Endothelial cell of umbilical vein (primary cell): Measurements from ENCODE around the gene PELI2.
"Not testable (repeated sequence)": the region's sequence is repeated elsewhere in the genome, so short reads cannot be mapped to it uniquely, and the experiment has no call there.

Source experiments
- EZH2 ChIP-seq: IDR thresholded peaks from 2 replicates; pipeline ENCODE4 v1.6.1; 2012; ENCODE audit warnings: borderline replicate concordance, low read depth, mild to moderate bottlenecking, moderate library complexity, low read length, inconsistent platforms; ENCODE audit not compliant: severe bottlenecking
- MYC ChIP-seq: IDR thresholded peaks from one replicate; pipeline ENCODE4 v1.6.1; 2011; ENCODE audit warnings: mild to moderate bottlenecking, low read depth, low read length
- POLR2A ChIP-seq: IDR thresholded peaks from 2 replicates; pipeline ENCODE4 v1.6.1; 2012; ENCODE audit warnings: low read depth, mild to moderate bottlenecking, control low read depth, low read length
- POLR2AphosphoS5 ChIP-seq: IDR thresholded peaks from 2 replicates; pipeline ENCODE4 v1.6.1; 2012; ENCODE audit warnings: low read depth, mild to moderate bottlenecking, control low read depth, low read length, moderate library complexity; ENCODE audit not compliant: insufficient read depth
- TF ChIP-seq, protein P1 (sequence below), 2 donors: IDR thresholded peaks; 1 replicate in 1 of 2; 2 replicates in 1 of 2; pipeline ENCODE4 v1.5.1; 2011; ENCODE audit warnings: low read length in 2 of 2, mild to moderate bottlenecking in 2 of 2, moderate library complexity in 2 of 2, control low read depth in 1 of 2, inconsistent platforms in 1 of 2, low read depth in 1 of 2; ENCODE audit not compliant: insufficient read depth in 1 of 2; ENCODE audit errors: extremely low read depth in 1 of 2
- TF ChIP-seq, protein P2 (sequence below): IDR thresholded peaks from 2 replicates; pipeline ENCODE4 v1.6.1; 2011; ENCODE audit not compliant: insufficient read depth, insufficient read length

DNA sequence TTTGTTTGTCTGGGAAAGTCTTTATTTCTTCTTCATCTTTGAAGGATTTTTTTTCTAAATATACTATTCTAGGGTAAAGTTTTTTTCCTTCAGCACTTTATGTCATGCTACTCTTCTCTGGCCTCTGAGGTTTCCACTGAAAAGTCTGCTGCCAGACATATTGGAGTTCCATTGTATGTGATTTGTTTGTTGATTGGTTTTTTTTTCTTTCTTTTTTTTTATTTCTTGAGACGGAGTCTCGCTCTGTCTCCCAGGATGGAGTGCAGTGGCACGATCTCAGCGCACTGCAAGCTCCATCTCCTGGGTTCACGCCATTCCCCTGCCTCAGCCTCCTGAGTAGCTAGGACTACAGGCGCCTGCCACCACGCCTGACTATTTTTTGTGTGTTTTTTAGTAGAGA, 48.4 kb downstream of the PELI2 start:
- not testable (repeated sequence) for TF ChIP-seq EZH2, MYC, POLR2AphosphoS5, POLR2A
- TF ChIP-seq, protein P1, sequence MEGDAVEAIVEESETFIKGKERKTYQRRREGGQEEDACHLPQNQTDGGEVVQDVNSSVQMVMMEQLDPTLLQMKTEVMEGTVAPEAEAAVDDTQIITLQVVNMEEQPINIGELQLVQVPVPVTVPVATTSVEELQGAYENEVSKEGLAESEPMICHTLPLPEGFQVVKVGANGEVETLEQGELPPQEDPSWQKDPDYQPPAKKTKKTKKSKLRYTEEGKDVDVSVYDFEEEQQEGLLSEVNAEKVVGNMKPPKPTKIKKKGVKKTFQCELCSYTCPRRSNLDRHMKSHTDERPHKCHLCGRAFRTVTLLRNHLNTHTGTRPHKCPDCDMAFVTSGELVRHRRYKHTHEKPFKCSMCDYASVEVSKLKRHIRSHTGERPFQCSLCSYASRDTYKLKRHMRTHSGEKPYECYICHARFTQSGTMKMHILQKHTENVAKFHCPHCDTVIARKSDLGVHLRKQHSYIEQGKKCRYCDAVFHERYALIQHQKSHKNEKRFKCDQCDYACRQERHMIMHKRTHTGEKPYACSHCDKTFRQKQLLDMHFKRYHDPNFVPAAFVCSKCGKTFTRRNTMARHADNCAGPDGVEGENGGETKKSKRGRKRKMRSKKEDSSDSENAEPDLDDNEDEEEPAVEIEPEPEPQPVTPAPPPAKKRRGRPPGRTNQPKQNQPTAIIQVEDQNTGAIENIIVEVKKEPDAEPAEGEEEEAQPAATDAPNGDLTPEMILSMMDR (IDR thresholded peaks at IDR 0.05; ENCODE audit: extremely low read depth in 1 of 2, insufficient read depth in 1 of 2, low read depth in 1 of 2, low read length in 2 of 2) = not testable (repeated sequence)
- TF ChIP-seq, protein P2, sequence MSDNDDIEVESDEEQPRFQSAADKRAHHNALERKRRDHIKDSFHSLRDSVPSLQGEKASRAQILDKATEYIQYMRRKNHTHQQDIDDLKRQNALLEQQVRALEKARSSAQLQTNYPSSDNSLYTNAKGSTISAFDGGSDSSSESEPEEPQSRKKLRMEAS = not testable (repeated sequence)
